Dendritic cell treated with granulocyte-macrophage colony-stimulating factor and Interleukin-4, amounts not matched to agents 40 ng/mL and 50 ng/mL, for 4 days (primary cell): ENCODE results near the gene UTS2R.
"Not testable (repeated sequence)": the region's sequence is repeated elsewhere in the genome, so short reads cannot be mapped to it uniquely, and the experiment has no call there.

Source experiments
- H3K27ac Mint-ChIP-seq: one replicate; pipeline ENCODE4 v1.8.0; 2022; ENCODE audit warnings: mild to moderate bottlenecking, mixed read lengths
- H3K27me3 Mint-ChIP-seq: one replicate; pipeline ENCODE4 v1.8.0; 2022; ENCODE audit warnings: mild to moderate bottlenecking, mixed read lengths
- H3K36me3 Mint-ChIP-seq: one replicate; pipeline ENCODE4 v1.8.0; 2022; ENCODE audit warnings: low read depth, mixed read lengths
- H3K4me1 Mint-ChIP-seq: one replicate; pipeline ENCODE4 v1.8.0; 2022; ENCODE audit warnings: low read depth, mixed read lengths
- H3K4me3 Mint-ChIP-seq: one replicate; pipeline ENCODE4 v1.8.0; 2022; ENCODE audit warnings: mild to moderate bottlenecking, moderate library complexity, mixed read lengths
- H3K9me3 Mint-ChIP-seq: one replicate; pipeline ENCODE4 v1.8.0; 2022; ENCODE audit warnings: mixed read lengths
- intact Hi-C: fragments of 100-400 bp; cut with micrococcal nuclease; formaldehyde crosslinking; loops from one replicate; pipeline ENCODE4 v1.15.0; 2022

UTS2R gene

DNA sequence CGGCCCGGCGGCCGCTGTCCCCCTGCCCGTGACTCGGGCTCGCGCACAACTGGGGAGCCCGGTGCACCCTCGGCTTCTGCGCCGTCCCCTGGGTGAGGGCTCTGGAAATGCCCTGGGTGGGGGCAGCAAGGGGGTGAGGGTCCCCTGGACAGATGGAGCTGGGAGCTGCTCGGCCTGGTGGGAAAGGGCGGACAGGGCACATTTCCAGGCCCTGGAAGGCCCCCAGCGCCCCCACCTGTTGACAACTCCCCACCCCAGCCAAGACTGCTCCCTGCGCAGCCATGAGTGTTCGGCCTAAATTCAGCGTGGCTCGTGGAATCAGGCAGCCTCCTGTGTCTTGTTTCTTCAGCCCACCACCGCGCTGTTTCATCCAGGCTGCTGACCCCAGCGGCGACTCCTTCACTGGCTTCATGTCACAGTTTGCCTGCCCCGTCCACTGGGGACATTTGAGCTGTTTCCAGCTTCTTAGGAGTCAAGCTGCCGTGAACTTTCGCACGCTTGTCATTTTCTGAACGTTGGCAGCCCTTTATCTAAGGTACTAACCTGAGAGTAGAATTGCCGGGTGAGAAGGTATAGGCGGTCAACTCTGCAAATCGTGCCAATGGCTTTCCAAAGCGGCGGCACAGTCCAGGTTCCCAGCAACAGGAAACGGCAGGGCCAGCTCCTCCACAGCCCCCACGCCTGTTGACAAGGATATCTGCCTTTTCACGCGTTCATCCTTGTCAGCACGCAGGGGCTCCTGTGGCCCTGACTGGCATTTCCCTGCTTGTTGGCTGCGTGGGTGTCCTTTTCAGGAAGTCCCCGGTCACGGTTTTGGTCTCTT is 895 bp downstream of the UTS2R start:
- Mint-ChIP-seq H3K4me3 (peak overlapping the region; percentile 62), H3K9me3 (no peaks in the 10 kb centered on the region), H3K36me3 (no peaks in the 10 kb centered on the region), H3K27me3 (peaks cover 85% of the 10 kb centered on the region), H3K4me1 (peaks cover 27% of the 10 kb centered on the region), H3K27ac (peak overlapping the region; percentile 31)
- intact Hi-C loops, result no loop called here

DNA sequence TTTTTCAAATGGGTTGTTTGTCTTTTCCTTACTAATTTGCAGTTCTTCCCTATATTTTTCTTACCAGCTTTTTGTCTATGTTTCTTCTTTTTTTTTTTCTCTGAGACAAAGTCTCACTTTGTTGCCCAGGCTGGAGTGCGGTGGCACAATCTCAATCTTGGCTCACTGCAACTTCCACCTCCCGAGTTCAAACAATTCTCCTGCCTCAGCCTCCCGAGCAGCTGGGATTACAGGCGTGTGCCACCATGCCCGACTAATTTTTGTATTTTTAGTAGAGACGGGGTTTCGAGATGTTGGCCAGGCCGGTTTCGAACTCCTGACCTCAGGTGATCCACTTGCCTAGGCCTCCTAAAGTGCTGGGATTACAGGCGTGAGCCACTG is 1.5 kb downstream of the UTS2R start:
- H3K27ac Mint-ChIP-seq, result peak overlapping the region; percentile 31
- H3K4me3 Mint-ChIP-seq, intact Hi-C loops: not testable (repeated sequence)

GRCh38 chr17:82373731-82374625 is 2.4 kb downstream of the UTS2R start:
- Mint-ChIP-seq H3K9me3 (no peaks in the 10 kb centered on the region), H3K27me3 (peaks cover 85% of the 10 kb centered on the region)

More for the DNA sequence above, 1.5 kb downstream of the UTS2R start:
- not testable (repeated sequence) for H3K9me3 Mint-ChIP-seq, H3K36me3 Mint-ChIP-seq
- Mint-ChIP-seq H3K4me1 (peaks cover 27% of the 10 kb centered on the region), H3K27me3 (peaks cover 84% of the 10 kb centered on the region)

DNA sequence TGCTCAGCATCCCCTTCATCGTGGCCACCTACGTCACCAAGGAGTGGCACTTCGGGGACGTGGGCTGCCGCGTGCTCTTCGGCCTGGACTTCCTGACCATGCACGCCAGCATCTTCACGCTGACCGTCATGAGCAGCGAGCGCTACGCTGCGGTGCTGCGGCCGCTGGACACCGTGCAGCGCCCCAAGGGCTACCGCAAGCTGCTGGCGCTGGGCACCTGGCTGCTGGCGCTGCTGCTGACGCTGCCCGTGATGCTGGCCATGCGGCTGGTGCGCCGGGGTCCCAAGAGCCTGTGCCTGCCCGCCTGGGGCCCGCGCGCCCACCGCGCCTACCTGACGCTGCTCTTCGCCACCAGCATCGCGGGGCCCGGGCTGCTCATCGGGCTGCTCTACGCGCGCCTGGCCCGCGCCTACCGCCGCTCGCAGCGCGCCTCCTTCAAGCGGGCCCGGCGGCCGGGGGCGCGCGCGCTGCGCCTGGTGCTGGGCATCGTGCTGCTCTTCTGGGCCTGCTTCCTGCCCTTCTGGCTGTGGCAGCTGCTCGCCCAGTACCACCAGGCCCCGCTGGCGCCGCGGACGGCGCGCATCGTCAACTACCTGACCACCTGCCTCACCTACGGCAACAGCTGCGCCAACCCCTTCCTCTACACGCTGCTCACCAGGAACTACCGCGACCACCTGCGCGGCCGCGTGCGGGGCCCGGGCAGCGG is 3.2 kb downstream of the UTS2R start:
- peaks cover 29% of the 10 kb centered on the region for H3K4me1 Mint-ChIP-seq
- H3K4me3 Mint-ChIP-seq, result no peak overlapping the region
- H3K27ac Mint-ChIP-seq, result no peak overlapping the region
- intact Hi-C loops, result no loop called here
- H3K36me3 Mint-ChIP-seq, result no peaks in the 10 kb centered on the region
- H3K27me3 Mint-ChIP-seq, result peaks cover 83% of the 10 kb centered on the region
- H3K9me3 Mint-ChIP-seq, result no peaks in the 10 kb centered on the region

More at GRCh38 chr17:82373731-82374625, 2.4 kb downstream of the UTS2R start:
- no peak overlapping the region for H3K27ac Mint-ChIP-seq
- no peaks in the 10 kb centered on the region for H3K36me3 Mint-ChIP-seq
- no peak overlapping the region for H3K4me3 Mint-ChIP-seq
- intact Hi-C loops, result no loop called here
- peaks cover 27% of the 10 kb centered on the region for H3K4me1 Mint-ChIP-seq

- no peak overlapping the region for H3K27ac Mint-ChIP-seq
- intact Hi-C loops, result no loop called here
- no peak overlapping the region for H3K4me3 Mint-ChIP-seq
- H3K4me1 Mint-ChIP-seq, result peaks cover 30% of the 10 kb centered on the region
- H3K9me3 Mint-ChIP-seq, result no peaks in the 10 kb centered on the region
- peaks cover 84% of the 10 kb centered on the region for H3K27me3 Mint-ChIP-seq
- no peaks in the 10 kb centered on the region for H3K36me3 Mint-ChIP-seq
These were observed 3.9 kb downstream of the UTS2R start for GRCh38 chr17:82375359-82376041.

DNA sequence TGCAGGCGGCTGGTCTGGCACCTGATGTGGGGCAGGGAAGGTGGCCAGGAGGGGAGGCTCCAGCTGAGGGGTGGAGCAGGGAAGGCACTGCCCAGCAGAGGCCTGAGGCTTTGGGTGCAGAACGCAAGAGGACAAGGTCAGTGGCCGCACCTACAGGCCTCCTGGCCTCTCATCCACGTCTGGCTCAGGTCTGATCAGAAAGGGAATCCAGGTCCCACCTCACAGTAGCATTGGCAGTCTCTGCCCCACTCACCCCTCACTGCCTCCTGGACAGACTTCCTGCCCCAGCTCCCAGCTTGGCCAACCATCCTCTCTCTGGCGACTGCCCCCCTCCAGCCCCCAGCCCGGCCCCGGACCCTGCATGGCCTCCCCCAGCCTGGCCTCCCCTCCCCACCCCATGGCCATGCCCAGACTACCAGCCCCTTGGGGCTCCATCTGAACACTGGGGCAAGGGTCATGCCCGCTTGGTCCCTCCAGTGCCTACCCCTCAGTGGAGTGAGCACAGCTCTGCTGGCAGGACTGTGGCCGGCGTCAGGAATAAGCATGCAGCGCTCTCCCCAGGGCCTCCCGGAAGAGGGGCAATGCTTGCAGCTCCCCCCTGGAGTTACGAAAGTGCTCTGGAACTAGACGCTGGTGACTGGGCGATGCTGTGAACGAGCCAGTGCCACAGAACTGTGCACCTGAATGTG is 4.6 kb downstream of the UTS2R start:
- no peaks in the 10 kb centered on the region for H3K9me3 Mint-ChIP-seq
- peaks cover 84% of the 10 kb centered on the region for H3K27me3 Mint-ChIP-seq
- H3K4me1 Mint-ChIP-seq, result peaks cover 26% of the 10 kb centered on the region
- intact Hi-C loops, result no loop called here
- no peaks in the 10 kb centered on the region for H3K36me3 Mint-ChIP-seq
- no peak overlapping the region for H3K27ac Mint-ChIP-seq
- H3K4me3 Mint-ChIP-seq, result no peak overlapping the region

DNA sequence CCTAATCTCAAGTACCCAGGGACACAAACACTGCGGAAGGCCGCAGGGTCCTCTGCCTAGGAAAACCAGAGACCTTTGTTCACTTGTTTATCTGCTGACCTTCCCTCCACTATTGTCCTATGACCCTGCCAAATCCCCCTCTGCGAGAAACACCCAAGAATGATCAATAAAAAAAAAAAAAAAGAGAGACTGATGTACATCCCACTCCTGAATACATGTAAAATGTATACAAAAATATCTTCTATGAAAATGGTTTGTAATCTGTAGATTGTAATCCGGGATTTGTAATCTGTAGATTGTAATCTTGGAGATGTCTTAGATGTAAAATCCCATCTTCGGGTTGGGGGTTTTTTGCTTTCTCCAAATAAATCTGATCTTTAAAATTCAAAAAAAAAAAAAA is 5.7 kb downstream of the UTS2R start:
- Mint-ChIP-seq H3K27me3 (peaks cover 89% of the 10 kb centered on the region), H3K4me1 (peaks cover 25% of the 10 kb centered on the region)
- H3K36me3 Mint-ChIP-seq, H3K27ac Mint-ChIP-seq, intact Hi-C loops, H3K9me3 Mint-ChIP-seq, H3K4me3 Mint-ChIP-seq: not testable (repeated sequence)

- no peaks in the 10 kb centered on the region for H3K36me3 Mint-ChIP-seq
- H3K4me1 Mint-ChIP-seq, result peaks cover 17% of the 10 kb centered on the region
- no peak overlapping the region for H3K27ac Mint-ChIP-seq
- peaks cover 88% of the 10 kb centered on the region for H3K27me3 Mint-ChIP-seq
- no peaks in the 10 kb centered on the region for H3K9me3 Mint-ChIP-seq
- H3K4me3 Mint-ChIP-seq, result no peak overlapping the region
- intact Hi-C loops, result no loop called here
These were observed 6.6 kb downstream of the UTS2R start for GRCh38 chr17:82377924-82378740.

DNA sequence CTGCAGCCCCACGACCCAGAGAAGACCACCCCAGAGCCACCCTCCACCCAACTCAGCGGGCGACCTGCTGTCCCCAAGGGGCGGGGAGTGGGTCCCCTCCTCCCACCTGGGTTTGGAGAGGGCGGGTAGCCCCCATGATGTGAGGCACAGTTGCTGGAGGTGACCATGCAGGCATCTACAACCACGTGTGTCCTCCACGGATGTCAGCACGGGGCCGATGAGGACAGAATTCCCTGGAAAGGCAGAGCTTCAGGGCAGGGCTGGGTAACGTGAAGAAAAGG is 7.1 kb downstream of the UTS2R start:
- H3K27ac Mint-ChIP-seq, result no peak overlapping the region
- no peak overlapping the region for H3K4me3 Mint-ChIP-seq
- H3K27me3 Mint-ChIP-seq, result peaks cover 86% of the 10 kb centered on the region
- H3K9me3 Mint-ChIP-seq, result no peaks in the 10 kb centered on the region
- no peaks in the 10 kb centered on the region for H3K36me3 Mint-ChIP-seq
- peaks cover 12% of the 10 kb centered on the region for H3K4me1 Mint-ChIP-seq
- intact Hi-C loops, result no loop called here

- Mint-ChIP-seq H3K4me3 (no peak overlapping the region), H3K4me1 (peaks cover 12% of the 10 kb centered on the region), H3K36me3 (no peaks in the 10 kb centered on the region), H3K27ac (no peak overlapping the region), H3K27me3 (peaks cover 86% of the 10 kb centered on the region), H3K9me3 (no peaks in the 10 kb centered on the region)
- intact Hi-C loops, result no loop called here
These were observed 9.5 kb downstream of the UTS2R start for GRCh38 chr17:82380860-82381702.

DNA sequence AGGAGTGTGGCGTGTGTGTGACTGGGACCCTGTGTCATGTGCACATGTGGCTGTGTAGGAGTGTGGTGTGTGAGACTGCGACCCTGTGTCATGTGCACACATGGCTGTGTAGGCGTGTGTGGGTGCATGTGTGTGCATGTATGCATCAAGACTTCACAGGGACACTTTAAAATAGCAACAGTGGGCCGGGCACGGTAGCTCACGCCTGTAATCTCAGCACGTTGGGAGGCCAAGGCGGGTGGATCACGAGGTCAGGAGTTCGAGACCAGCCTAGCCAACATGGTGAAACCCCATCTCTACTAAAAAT is 10.1 kb downstream of the UTS2R start:
- Mint-ChIP-seq H3K27me3 (peaks cover 86% of the 10 kb centered on the region), H3K4me1 (peaks cover 12% of the 10 kb centered on the region)
- intact Hi-C loops, H3K4me3 Mint-ChIP-seq, H3K9me3 Mint-ChIP-seq, H3K27ac Mint-ChIP-seq, H3K36me3 Mint-ChIP-seq: not testable (repeated sequence)

DNA sequence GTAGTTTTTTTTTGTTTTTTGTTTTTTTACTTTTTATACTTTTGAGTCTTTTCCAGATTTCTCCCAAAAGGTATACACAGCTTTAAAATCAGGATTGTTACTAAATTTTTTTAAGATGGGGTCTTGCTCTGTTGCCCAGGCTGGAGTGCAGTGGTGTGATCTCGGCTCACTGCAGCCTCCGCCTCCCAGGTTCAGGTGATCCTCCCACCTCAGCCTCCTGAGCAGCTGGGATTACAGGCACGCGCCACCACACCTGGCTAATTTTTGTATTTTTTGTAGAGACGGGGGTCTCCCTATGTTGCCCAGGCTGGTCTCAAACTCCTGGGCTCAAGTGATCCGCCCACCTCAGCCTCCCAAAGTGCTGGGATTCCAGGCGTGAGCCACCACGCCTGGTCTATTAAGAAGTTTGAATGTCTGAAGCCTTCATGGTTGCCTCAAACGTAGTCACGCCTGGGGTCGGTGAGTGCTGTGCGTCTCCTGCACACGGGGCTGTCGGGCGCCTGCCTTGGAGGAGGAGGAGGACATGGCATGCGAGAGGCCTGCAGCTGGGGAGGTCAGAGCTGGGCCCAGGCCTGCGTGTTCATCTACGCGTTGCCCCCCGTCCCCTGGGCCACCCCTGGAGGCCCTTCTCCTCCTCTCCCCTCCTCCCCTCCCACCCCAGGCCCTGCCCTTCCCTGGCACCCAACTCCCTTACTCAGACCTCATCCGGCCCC is 10.8 kb downstream of the UTS2R start:
- Mint-ChIP-seq H3K4me1 (peaks cover 17% of the 10 kb centered on the region), H3K27me3 (peaks cover 88% of the 10 kb centered on the region)
- H3K27ac Mint-ChIP-seq, intact Hi-C loops, H3K9me3 Mint-ChIP-seq, H3K4me3 Mint-ChIP-seq, H3K36me3 Mint-ChIP-seq: not testable (repeated sequence)
